GM12874 (cell line): ENCODE results near the gene FBLN1.

Source experiments
- TF ChIP-seq, protein P1 (sequence below): IDR thresholded peaks from 2 replicates; pipeline ENCODE4 v1.5.1; 2011; ENCODE audit warnings: low read depth, mild to moderate bottlenecking, control low read depth, low read length, moderate library complexity; ENCODE audit not compliant: insufficient read depth

Gene FBLN1

GRCh38 chr22:45638834-45639746 is 136.4 kb downstream of the FBLN1 start:
- TF ChIP-seq, protein P1, sequence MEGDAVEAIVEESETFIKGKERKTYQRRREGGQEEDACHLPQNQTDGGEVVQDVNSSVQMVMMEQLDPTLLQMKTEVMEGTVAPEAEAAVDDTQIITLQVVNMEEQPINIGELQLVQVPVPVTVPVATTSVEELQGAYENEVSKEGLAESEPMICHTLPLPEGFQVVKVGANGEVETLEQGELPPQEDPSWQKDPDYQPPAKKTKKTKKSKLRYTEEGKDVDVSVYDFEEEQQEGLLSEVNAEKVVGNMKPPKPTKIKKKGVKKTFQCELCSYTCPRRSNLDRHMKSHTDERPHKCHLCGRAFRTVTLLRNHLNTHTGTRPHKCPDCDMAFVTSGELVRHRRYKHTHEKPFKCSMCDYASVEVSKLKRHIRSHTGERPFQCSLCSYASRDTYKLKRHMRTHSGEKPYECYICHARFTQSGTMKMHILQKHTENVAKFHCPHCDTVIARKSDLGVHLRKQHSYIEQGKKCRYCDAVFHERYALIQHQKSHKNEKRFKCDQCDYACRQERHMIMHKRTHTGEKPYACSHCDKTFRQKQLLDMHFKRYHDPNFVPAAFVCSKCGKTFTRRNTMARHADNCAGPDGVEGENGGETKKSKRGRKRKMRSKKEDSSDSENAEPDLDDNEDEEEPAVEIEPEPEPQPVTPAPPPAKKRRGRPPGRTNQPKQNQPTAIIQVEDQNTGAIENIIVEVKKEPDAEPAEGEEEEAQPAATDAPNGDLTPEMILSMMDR, result no peak

GRCh38 chr22:45639747-45640102 is 137.0 kb downstream of the FBLN1 start:
- TF ChIP-seq, protein P1, result no peak

- TF ChIP-seq, protein P1, result no peak
Measured at GRCh38 chr22:45640291-45640940, 137.7 kb downstream of the FBLN1 start.

DNA sequence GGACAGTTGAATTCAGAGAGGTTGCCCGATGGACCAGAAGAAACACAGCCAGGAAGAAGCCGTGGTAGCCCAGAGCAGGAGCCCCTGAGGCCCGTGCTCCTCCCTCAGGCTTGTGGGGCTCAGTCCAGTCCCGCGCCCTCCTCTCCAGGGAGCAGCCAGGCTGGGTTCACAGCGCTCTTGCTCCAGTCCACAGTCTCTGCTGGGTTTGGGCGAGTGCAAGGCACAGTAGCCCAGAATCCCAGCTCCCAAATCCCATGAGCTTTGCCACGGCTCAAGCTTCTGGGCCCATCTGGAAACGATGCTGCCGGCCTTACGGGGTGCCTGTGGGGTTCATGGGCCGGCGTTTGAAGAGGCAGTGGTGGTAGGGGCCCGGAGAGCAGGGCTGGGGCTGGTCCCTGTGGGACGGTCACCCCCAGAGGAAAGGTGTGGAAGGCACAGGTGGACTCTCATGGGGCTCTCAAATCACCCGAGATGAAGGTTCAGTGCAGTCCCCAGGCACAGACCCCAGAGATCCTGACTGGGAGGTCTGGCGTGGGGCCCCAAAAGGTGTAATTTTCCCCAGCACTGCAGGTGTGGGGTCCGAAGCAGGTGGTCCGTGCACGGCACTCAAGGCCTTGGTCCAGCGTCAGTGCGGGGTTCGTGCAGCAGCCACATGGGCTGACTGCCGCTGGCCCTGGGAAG is 138.4 kb downstream of the FBLN1 start:
- TF ChIP-seq, protein P1, result no peak

GRCh38 chr22:45642986-45643385 is 140.3 kb downstream of the FBLN1 start:
- TF ChIP-seq, protein P1, result no peak

DNA sequence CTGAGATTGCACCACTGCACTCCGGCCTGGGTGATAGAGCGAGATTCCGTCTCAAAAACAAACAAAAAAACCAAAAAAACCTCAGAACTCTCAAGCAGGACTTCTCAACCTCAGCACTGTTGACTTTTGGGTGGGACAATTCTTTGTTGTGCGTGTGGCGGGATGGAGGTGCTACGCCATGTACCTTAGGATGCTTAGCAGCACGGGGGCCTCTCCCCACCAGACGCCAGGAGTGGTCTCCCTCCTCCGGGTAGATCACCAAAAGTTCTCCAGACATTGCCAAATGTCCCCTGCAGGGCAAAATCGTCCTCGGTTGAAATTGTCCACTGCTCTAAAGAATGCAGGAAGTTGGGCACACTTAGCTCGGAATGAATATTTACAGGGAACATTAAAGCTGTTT is 142.0 kb downstream of the FBLN1 start:
- TF ChIP-seq, protein P1, result no peak

DNA sequence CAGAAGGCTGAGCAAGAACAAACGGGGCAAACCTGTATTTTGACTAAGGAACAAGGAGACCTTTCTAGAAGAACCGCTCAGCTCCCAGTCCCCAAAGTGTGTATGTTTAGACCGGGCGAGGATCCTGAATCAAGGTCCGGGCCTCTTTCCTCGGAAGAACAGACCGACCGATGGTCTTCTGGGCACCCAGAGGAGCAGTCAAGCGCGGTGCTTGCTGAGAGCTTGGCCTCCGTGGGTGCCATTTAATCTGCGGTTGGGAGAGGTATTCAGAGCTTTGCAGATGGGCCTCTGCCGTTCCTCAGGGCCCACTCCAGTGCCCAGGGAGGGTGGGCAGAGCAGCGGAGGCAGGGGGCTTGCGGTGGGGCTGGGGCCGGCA is 142.5 kb downstream of the FBLN1 start:
- TF ChIP-seq, protein P1, result no peak
